A549 (cell line): ENCODE measurements around the gene RACGAP1. TPM values are rescaled to one million over a fixed set of nuclear protein-coding genes. Genes with fewer than 3 reads are reported as not detected.

ENCODE experiments used
- ATAC-seq, 2 experiments: fragments of 200-7000 bp in 1 of 2; fragments of >200 bp in 1 of 2; cut with Nextera tagmentation in 1 of 2; cut with Tn5 transposase in 1 of 2; 3 replicates each; pipeline versions ENCODE4 v1.8.0 to v1.9.1; 2018 to 2020; ENCODE audit warnings: mild to moderate bottlenecking in 1 of 2, moderate library complexity in 1 of 2
- CTCF ChIA-PET: fragments of 300-600 bp; sonication (Branson Sonifier 250); formaldehyde crosslinking; extraction: SDS; loops from one replicate; lab custom pipeline; 2021; ENCODE audit warnings: antibody characterized with exemption, inconsistent platforms; lab: Yijun Ruan, JAX
- POLR2A ChIA-PET: fragments of 350-600 bp; formaldehyde crosslinking; extraction: SDS; loops from one replicate; lab custom pipeline; 2021; ENCODE audit warnings: antibody characterized with exemption, inconsistent platforms; lab: Yijun Ruan, JAX
- DNase-seq, 2 experiments: peaks; one replicate each; pipeline versions ENCODE4 v3.0.0 to v3.0.0-alpha.2; 2011 to 2016; ENCODE audit warnings: low read depth in 1 of 2, low spot score in 1 of 2
- FAIRE-seq: peaks from 2 replicates; lab custom pipeline; 2011; peaks lifted over from hg19 to GRCh38; lab: Jason Lieb, UNC
- H3K27ac ChIP-seq, 2 experiments: fragments of >200 bp; sonication (Bioruptor Twin); formaldehyde crosslinking; 3 replicates each; pipeline ENCODE4 v1.5.1; 2016 to 2017
- H3K4me1 ChIP-seq: fragments of >200 bp; sonication (Bioruptor Twin); formaldehyde crosslinking; 3 replicates; pipeline ENCODE4 v1.6.1; 2016
- H3K4me2 ChIP-seq: fragments of >200 bp; sonication (Bioruptor Twin); formaldehyde crosslinking; 3 replicates; pipeline ENCODE4 v1.6.1; 2016
- H3K4me3 ChIP-seq: fragments of >200 bp; sonication (Bioruptor Twin); formaldehyde crosslinking; 3 replicates; pipeline ENCODE4 v1.5.1; 2016
- H3K9me3 ChIP-seq: fragments of >200 bp; sonication (Bioruptor Twin); formaldehyde crosslinking; 3 replicates; pipeline ENCODE4 v1.6.1; 2016
- CBX8 ChIP-seq: fragments of 200-600 bp; sonication (generic); IDR thresholded peaks from 2 replicates; pipeline ENCODE4 v1.6.1; 2016
- EHF ChIP-seq: fragments of 250-450 bp; sonication (Bioruptor Pico); IDR thresholded peaks from 2 replicates; pipeline ENCODE4 v1.5.0; 2020; ENCODE audit warnings: mild to moderate bottlenecking
- EHMT2 ChIP-seq: fragments of 200-600 bp; sonication (generic); IDR thresholded peaks from 2 replicates; pipeline ENCODE4 v1.6.1; 2016; ENCODE audit warnings: antibody characterized with exemption, low read depth, mild to moderate bottlenecking, moderate library complexity
- ESRRA ChIP-seq: fragments of 150-350 bp; IDR thresholded peaks from 2 replicates; pipeline ENCODE4 v1.6.1; 2014; ENCODE audit warnings: mild to moderate bottlenecking, low read length, borderline replicate concordance
- GATA3 ChIP-seq: IDR thresholded peaks from 2 replicates; pipeline ENCODE4 v1.6.1; 2012; ENCODE audit warnings: borderline replicate concordance
- JUNB ChIP-seq: fragments of >200 bp; sonication (Bioruptor Twin); formaldehyde crosslinking; IDR thresholded peaks from 2 replicates; pipeline ENCODE4 v1.6.1; 2016
- KDM5A ChIP-seq: fragments of 200-600 bp; sonication (generic); IDR thresholded peaks from 2 replicates; pipeline ENCODE4 v1.6.1; 2016; ENCODE audit warnings: antibody characterized with exemption, mild to moderate bottlenecking
- MAZ ChIP-seq: fragments of 150-350 bp; IDR thresholded peaks from 2 replicates; pipeline ENCODE4 v1.6.1; 2014; ENCODE audit warnings: antibody characterized with exemption, low read depth, low read length, borderline replicate concordance
- POLR2A ChIP-seq: IDR thresholded peaks from 2 replicates; pipeline ENCODE4 v1.6.1; 2012; ENCODE audit warnings: mild to moderate bottlenecking, low read length
- RAD21 ChIP-seq, 2 experiments: fragments of >200 bp in 1 of 2; sonication (Bioruptor Twin) in 1 of 2; formaldehyde crosslinking in 1 of 2; IDR thresholded peaks in 1 of 2; conservative IDR thresholded peaks in 1 of 2; 2 replicates in 1 of 2; 3 replicates in 1 of 2; pipeline ENCODE4 v1.6.1; 2012 to 2018; ENCODE audit warnings: inconsistent platforms in 1 of 2
- RCOR1 ChIP-seq: fragments of 150-350 bp; IDR thresholded peaks from 2 replicates; pipeline ENCODE4 v1.6.1; 2014; ENCODE audit warnings: antibody characterized with exemption, low read length, low read depth
- RFX5 ChIP-seq: fragments of 450-650 bp; IDR thresholded peaks from 2 replicates; pipeline ENCODE4 v1.7.1; 2014; ENCODE audit warnings: antibody characterized with exemption, mild to moderate bottlenecking, moderate library complexity
- TFCP2L1 ChIP-seq: fragments of 250-450 bp; sonication (Bioruptor Pico); IDR thresholded peaks from 2 replicates; pipeline ENCODE4 v1.5.0; 2021; ENCODE audit warnings: mild to moderate bottlenecking
- ZFP36 ChIP-seq: fragments of 450-650 bp; IDR thresholded peaks from 2 replicates; pipeline ENCODE4 v1.6.1; 2014; ENCODE audit warnings: borderline replicate concordance; ENCODE audit not compliant: partially characterized antibody
- ZSCAN20 ChIP-seq: fragments of 250-450 bp; sonication (Bioruptor Pico); IDR thresholded peaks from 2 replicates; pipeline ENCODE4 v1.8.0; 2022; ENCODE audit warnings: mild to moderate bottlenecking, moderate library complexity
- WGBS: methylation state at CpG from one replicate; pipeline ENCODE4 v1.1.6; 2017; ENCODE audit errors: missing lambda C conversion rate; 5-methylcytosine and 5-hydroxymethylcytosine counted together
- polyA plus RNA-seq, 4 experiments: library from polyadenylated mRNA; depleted of rRNA in 3 of 4; stranded (reverse); fragments of >200 nt; fragmentation: RNase III in 1 of 4; extraction: RNeasy Plus Mini Kit Qiagen cat#74134 plus additional on column Dnase treatment in 1 of 4; gene quantifications; 2 replicates in 3 of 4; 3 replicates in 1 of 4; pipeline ENCODE4 v1.2.3, GENCODE V29; 2011 to 2017
- TF ChIP-seq, protein P1 (sequence below): IDR thresholded peaks from 2 replicates; pipeline ENCODE4 v1.6.1; 2012
- TF ChIP-seq, protein P2 (sequence below): fragments of >200 bp; sonication (Bioruptor Twin); formaldehyde crosslinking; IDR thresholded peaks from 3 replicates; pipeline ENCODE4 v1.5.1; 2016
- TF ChIP-seq, protein P3 (sequence below): IDR thresholded peaks from 2 replicates; pipeline ENCODE4 v1.6.1; 2012
- TF ChIP-seq, protein P4 (sequence below): fragments of 250-450 bp; sonication (Bioruptor Pico); IDR thresholded peaks from 2 replicates; pipeline ENCODE4 v1.5.0; 2021; ENCODE audit warnings: mild to moderate bottlenecking, moderate library complexity, borderline replicate concordance
- TF ChIP-seq, protein P5 (sequence below): IDR thresholded peaks from 2 replicates; pipeline ENCODE4 v1.6.1; 2012; ENCODE audit warnings: low read depth, borderline replicate concordance
- TF ChIP-seq, protein P6 (sequence below): fragments of 450-650 bp; IDR thresholded peaks from 2 replicates; pipeline ENCODE4 v1.6.1; 2014; ENCODE audit warnings: antibody characterized with exemption
- TF ChIP-seq, protein P7 (sequence below): fragments of 200-600 bp; sonication (generic); IDR thresholded peaks from 2 replicates; pipeline ENCODE4 v1.6.1; 2016; ENCODE audit warnings: antibody characterized with exemption, mild to moderate bottlenecking, moderate library complexity
- TF ChIP-seq, protein P8 (sequence below): fragments of >200 bp; sonication (Bioruptor Twin); formaldehyde crosslinking; IDR thresholded peaks from 3 replicates; pipeline ENCODE4 v1.6.1; 2016

Gene RACGAP1
- polyA plus RNA-seq, 2 of the 4 experiments (the other 2 are of a cell fraction): 103 to 107 TPM

DNA sequence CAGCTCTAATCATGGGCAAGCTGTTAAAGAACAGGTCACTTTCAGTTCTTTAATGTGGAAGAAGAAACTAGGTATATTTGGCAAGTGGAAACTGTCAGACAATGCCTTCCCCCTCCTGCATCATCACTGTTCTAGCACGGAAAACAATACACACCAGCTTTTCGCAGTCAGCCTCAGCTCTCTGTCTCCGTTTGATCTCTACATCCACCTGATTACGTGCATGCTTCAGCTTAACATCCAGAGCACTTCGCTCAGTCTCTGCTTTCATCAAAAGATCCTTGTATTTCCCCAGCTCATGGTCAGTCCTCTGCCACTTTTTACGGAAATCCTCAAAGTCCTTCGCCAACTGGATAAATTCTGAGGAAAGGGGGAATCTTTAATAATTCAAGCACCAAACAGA, 19.0 kb downstream of the RACGAP1 start:
- TF ChIP-seq JUNB (no peak), EHMT2 (no peak), ZSCAN20 (CRISPR knock-in tag) (no peak), MAZ (no peak), RAD21 (conservative IDR thresholded peaks at IDR 0.05 in 1 of 2, IDR thresholded peaks at IDR 0.05 in 1 of 2) (no peak), ESRRA (no peak), TFCP2L1 (CRISPR knock-in tag) (no peak)
- TF ChIP-seq, protein P1, sequence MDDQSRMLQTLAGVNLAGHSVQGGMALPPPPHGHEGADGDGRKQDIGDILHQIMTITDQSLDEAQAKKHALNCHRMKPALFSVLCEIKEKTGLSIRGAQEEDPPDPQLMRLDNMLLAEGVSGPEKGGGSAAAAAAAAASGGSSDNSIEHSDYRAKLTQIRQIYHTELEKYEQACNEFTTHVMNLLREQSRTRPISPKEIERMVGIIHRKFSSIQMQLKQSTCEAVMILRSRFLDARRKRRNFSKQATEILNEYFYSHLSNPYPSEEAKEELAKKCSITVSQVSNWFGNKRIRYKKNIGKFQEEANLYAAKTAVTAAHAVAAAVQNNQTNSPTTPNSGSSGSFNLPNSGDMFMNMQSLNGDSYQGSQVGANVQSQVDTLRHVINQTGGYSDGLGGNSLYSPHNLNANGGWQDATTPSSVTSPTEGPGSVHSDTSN: no peak
- Histone ChIP-seq H3K4me1 (no peaks in the 10 kb centered on the region), H3K9me3 (no peaks in the 10 kb centered on the region), H3K4me2 (no peak overlapping the region), H3K27ac (no peak overlapping the region), H3K4me3 (no peak overlapping the region)
- ATAC-seq: no peak
- CTCF ChIA-PET: interaction anchor here (1.0 to 7.3 kb wide), 6 partner anchors 33 to 139 kb away, joined by 3 to 63 read pairs (median 8); no protein-coding TSS in a partner anchor
- FAIRE-seq: no peak
- 93% methylated on average over 7 of the region's 7 CpGs for WGBS
- no peak for DNase-seq
- POLR2A ChIA-PET: no interaction called here

DNA sequence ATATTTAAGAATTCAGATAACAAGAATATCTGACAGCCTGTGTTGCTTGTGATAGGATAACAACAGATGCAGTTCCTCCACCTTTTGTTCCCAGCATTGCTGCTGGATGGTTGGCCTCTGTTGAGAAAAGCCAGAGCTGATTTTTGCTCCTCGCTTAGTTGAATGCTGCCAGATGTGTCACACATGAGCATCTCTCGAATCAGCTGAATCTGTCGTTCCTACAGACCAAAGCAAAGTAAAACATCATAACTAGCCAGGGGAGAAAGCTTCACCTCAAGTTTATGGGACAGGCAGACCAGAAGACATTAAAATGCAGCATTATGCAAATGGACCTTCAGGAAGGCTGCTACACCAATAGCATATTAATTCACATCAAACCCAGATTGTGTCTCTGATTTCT, 20.1 kb downstream of the RACGAP1 start:
- POLR2A ChIA-PET: no interaction called here
- 88% methylated on average over 3 of the region's 3 CpGs for WGBS
- no peak for FAIRE-seq

More for the DNA sequence above, 20.1 kb downstream of the RACGAP1 start:
- Histone ChIP-seq H3K4me3 (no peak overlapping the region), H3K4me1 (no peaks in the 10 kb centered on the region), H3K27ac (no peak overlapping the region), H3K4me2 (no peak overlapping the region), H3K9me3 (no peaks in the 10 kb centered on the region)
- TF ChIP-seq, protein P2, sequence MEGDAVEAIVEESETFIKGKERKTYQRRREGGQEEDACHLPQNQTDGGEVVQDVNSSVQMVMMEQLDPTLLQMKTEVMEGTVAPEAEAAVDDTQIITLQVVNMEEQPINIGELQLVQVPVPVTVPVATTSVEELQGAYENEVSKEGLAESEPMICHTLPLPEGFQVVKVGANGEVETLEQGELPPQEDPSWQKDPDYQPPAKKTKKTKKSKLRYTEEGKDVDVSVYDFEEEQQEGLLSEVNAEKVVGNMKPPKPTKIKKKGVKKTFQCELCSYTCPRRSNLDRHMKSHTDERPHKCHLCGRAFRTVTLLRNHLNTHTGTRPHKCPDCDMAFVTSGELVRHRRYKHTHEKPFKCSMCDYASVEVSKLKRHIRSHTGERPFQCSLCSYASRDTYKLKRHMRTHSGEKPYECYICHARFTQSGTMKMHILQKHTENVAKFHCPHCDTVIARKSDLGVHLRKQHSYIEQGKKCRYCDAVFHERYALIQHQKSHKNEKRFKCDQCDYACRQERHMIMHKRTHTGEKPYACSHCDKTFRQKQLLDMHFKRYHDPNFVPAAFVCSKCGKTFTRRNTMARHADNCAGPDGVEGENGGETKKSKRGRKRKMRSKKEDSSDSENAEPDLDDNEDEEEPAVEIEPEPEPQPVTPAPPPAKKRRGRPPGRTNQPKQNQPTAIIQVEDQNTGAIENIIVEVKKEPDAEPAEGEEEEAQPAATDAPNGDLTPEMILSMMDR: no peak
- no peak for TF ChIP-seq CBX8
- TF ChIP-seq EHF: no peak
- TF ChIP-seq, protein P3, sequence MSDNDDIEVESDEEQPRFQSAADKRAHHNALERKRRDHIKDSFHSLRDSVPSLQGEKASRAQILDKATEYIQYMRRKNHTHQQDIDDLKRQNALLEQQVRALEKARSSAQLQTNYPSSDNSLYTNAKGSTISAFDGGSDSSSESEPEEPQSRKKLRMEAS: no peak
- no peak for TF ChIP-seq JUNB
- TF ChIP-seq, protein P4, sequence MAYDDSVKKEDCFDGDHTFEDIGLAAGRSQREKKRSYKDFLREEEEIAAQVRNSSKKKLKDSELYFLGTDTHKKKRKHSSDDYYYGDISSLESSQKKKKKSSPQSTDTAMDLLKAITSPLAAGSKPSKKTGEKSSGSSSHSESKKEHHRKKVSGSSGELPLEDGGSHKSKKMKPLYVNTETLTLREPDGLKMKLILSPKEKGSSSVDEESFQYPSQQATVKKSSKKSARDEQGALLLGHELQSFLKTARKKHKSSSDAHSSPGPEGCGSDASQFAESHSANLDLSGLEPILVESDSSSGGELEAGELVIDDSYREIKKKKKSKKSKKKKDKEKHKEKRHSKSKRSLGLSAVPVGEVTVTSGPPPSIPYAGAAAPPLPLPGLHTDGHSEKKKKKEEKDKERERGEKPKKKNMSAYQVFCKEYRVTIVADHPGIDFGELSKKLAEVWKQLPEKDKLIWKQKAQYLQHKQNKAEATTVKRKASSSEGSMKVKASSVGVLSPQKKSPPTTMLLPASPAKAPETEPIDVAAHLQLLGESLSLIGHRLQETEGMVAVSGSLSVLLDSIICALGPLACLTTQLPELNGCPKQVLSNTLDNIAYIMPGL: no peak
- TF ChIP-seq KDM5A: no peak
- TF ChIP-seq, protein P5, sequence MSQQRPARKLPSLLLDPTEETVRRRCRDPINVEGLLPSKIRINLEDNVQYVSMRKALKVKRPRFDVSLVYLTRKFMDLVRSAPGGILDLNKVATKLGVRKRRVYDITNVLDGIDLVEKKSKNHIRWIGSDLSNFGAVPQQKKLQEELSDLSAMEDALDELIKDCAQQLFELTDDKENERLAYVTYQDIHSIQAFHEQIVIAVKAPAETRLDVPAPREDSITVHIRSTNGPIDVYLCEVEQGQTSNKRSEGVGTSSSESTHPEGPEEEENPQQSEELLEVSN: no peak
- TF ChIP-seq GATA3: no peak
- TF ChIP-seq, protein P6, sequence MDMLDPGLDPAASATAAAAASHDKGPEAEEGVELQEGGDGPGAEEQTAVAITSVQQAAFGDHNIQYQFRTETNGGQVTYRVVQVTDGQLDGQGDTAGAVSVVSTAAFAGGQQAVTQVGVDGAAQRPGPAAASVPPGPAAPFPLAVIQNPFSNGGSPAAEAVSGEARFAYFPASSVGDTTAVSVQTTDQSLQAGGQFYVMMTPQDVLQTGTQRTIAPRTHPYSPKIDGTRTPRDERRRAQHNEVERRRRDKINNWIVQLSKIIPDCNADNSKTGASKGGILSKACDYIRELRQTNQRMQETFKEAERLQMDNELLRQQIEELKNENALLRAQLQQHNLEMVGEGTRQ: no peak
- TF ChIP-seq, protein P7, sequence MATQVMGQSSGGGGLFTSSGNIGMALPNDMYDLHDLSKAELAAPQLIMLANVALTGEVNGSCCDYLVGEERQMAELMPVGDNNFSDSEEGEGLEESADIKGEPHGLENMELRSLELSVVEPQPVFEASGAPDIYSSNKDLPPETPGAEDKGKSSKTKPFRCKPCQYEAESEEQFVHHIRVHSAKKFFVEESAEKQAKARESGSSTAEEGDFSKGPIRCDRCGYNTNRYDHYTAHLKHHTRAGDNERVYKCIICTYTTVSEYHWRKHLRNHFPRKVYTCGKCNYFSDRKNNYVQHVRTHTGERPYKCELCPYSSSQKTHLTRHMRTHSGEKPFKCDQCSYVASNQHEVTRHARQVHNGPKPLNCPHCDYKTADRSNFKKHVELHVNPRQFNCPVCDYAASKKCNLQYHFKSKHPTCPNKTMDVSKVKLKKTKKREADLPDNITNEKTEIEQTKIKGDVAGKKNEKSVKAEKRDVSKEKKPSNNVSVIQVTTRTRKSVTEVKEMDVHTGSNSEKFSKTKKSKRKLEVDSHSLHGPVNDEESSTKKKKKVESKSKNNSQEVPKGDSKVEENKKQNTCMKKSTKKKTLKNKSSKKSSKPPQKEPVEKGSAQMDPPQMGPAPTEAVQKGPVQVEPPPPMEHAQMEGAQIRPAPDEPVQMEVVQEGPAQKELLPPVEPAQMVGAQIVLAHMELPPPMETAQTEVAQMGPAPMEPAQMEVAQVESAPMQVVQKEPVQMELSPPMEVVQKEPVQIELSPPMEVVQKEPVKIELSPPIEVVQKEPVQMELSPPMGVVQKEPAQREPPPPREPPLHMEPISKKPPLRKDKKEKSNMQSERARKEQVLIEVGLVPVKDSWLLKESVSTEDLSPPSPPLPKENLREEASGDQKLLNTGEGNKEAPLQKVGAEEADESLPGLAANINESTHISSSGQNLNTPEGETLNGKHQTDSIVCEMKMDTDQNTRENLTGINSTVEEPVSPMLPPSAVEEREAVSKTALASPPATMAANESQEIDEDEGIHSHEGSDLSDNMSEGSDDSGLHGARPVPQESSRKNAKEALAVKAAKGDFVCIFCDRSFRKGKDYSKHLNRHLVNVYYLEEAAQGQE: no peak
- TF ChIP-seq ZFP36: no peak
- no peak for TF ChIP-seq RFX5
- no peak for TF ChIP-seq RCOR1
- TF ChIP-seq, protein P8, sequence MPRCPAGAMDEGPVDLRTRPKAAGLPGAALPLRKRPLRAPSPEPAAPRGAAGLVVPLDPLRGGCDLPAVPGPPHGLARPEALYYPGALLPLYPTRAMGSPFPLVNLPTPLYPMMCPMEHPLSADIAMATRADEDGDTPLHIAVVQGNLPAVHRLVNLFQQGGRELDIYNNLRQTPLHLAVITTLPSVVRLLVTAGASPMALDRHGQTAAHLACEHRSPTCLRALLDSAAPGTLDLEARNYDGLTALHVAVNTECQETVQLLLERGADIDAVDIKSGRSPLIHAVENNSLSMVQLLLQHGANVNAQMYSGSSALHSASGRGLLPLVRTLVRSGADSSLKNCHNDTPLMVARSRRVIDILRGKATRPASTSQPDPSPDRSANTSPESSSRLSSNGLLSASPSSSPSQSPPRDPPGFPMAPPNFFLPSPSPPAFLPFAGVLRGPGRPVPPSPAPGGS: no peak
- TF ChIP-seq POLR2A: no peak
- no peak for ATAC-seq
- CTCF ChIA-PET: interaction anchor here (0.6 to 7.3 kb wide), 5 partner anchors 23 to 66 kb away, joined by 3 to 63 read pairs (median 12); no protein-coding TSS in a partner anchor
- no peak for DNase-seq
